K562 (cell line): ENCODE data around the gene CEBPA. TPM values are rescaled to one million over a fixed set of nuclear protein-coding genes. Genes with fewer than 3 reads are reported as not detected.

Experiments
- ATAC-seq: fragments of 200-7000 bp; cut with Tn5 transposase; 3 replicates; pipeline ENCODE4 v1.9.1; 2020; ENCODE audit warnings: moderate library complexity
- BruUV-seq: library from RNA; stranded (reverse); fragments of 400-500 nt; replicated peaks from 2 replicates; lab custom pipeline; 2021; lab: Mats Ljungman, UMichigan
- CTCF ChIA-PET: fragments of 300-600 bp; formaldehyde crosslinking; extraction: SDS; loops from one replicate; lab custom pipeline; 2021; ENCODE audit warnings: low intra/inter-chr PET ratio; lab: Yijun Ruan, JAX
- POLR2A ChIA-PET: fragments of 300-600, 350-650 bp; sonication (Branson Sonifier 250); formaldehyde crosslinking; extraction: SDS; loops from one replicate; lab custom pipeline; 2021; ENCODE audit warnings: antibody characterized with exemption, inconsistent platforms; lab: Yijun Ruan, JAX
- DNase-seq, 4 experiments: peaks; one replicate each; pipeline versions ENCODE4 v3.0.0 to v3.0.0-alpha.2; 2011 to 2018; ENCODE audit warnings: low spot score in 3 of 4, mixed read lengths in 3 of 4; ENCODE audit errors: extremely low read depth in 1 of 4
- FAIRE-seq: peaks from 2 replicates; lab custom pipeline; 2011; peaks lifted over from hg19 to GRCh38; lab: Jason Lieb, UNC
- H2AFZ ChIP-seq: 2 replicates; pipeline ENCODE4 v1.6.0; 2011; ENCODE audit warnings: low read depth, low read length, control low read depth, inconsistent platforms
- H3K27ac ChIP-seq: fragments of 200-600 bp; 3 replicates; pipeline ENCODE4 v1.8.0; 2011; ENCODE audit warnings: low read depth, mild to moderate bottlenecking, control low read depth, inconsistent platforms, low read length, moderate library complexity, mixed read lengths; ENCODE audit errors: extremely low read depth
- H3K27me3 ChIP-seq, 2 experiments: fragments of 300-600 bp in 1 of 2; 2 replicates in 1 of 2; 3 replicates in 1 of 2; pipeline versions ENCODE4 v1.6.0 to v1.8.0; 2011; ENCODE audit warnings: inconsistent platforms in 2 of 2, low read length in 2 of 2, mild to moderate bottlenecking in 1 of 2, mixed read lengths in 1 of 2, moderate library complexity in 1 of 2; ENCODE audit not compliant: control insufficient read depth in 2 of 2, insufficient read depth in 2 of 2
- H3K36me3 ChIP-seq: fragments of 300-600 bp; 3 replicates; pipeline ENCODE4 v1.8.0; 2011; ENCODE audit warnings: mild to moderate bottlenecking, low read length, inconsistent platforms; ENCODE audit not compliant: control insufficient read depth, insufficient read depth
- H3K4me1 ChIP-seq, 2 experiments: fragments of 200-600 bp in 1 of 2; replicated peaks in 1 of 2; 2 replicates in 1 of 2; 3 replicates in 1 of 2; pipeline versions ENCODE4 v1.5.1 to v1.8.0; 2011; ENCODE audit warnings: inconsistent platforms in 2 of 2, low read length in 2 of 2, mild to moderate bottlenecking in 1 of 2, mixed read lengths in 1 of 2, moderate library complexity in 1 of 2; ENCODE audit not compliant: control insufficient read depth in 2 of 2, insufficient read depth in 2 of 2
- H3K4me2 ChIP-seq: 2 replicates; pipeline ENCODE4 v1.6.1; 2011; ENCODE audit warnings: low read length, control low read depth, inconsistent platforms, mixed read lengths; ENCODE audit not compliant: insufficient read depth
- H3K4me3 ChIP-seq: fragments of 200-600 bp; sonication (generic), shearing (Covaris generic); 2 replicates; pipeline ENCODE4 v1.5.1; 2016; ENCODE audit warnings: control low read depth, inconsistent platforms
- H3K79me2 ChIP-seq: fragments of 200-600 bp; 3 replicates; pipeline ENCODE4 v1.8.0; 2011; ENCODE audit warnings: low read length, inconsistent platforms; ENCODE audit not compliant: control insufficient read depth, insufficient read depth
- H3K9ac ChIP-seq, 2 experiments: 2 replicates each; pipeline versions ENCODE4 v1.6.0 to v1.6.1; 2011; ENCODE audit warnings: low read depth in 2 of 2, low read length in 2 of 2, control low read depth in 1 of 2, inconsistent platforms in 1 of 2, mild to moderate bottlenecking in 1 of 2, mixed read lengths in 1 of 2; ENCODE audit not compliant: insufficient read depth in 1 of 2
- H3K9me1 ChIP-seq: one replicate; pipeline ENCODE4 v1.6.0; 2011; ENCODE audit warnings: inconsistent platforms, mild to moderate bottlenecking, low read length, moderate library complexity; ENCODE audit not compliant: control insufficient read depth, insufficient read depth
- H3K9me3 ChIP-seq: replicated peaks from 2 replicates; pipeline ENCODE4 v1.5.1; 2011; ENCODE audit warnings: low read depth, low read length, inconsistent platforms; ENCODE audit not compliant: control insufficient read depth, insufficient read depth
- H4K20me1 ChIP-seq: replicated peaks from 2 replicates; pipeline ENCODE4 v1.6.1; 2011; ENCODE audit warnings: low read length, inconsistent platforms, mixed read lengths; ENCODE audit not compliant: control insufficient read depth, insufficient read depth
- CLOCK ChIP-seq: fragments of 250-450 bp; sonication (Bioruptor Pico); IDR thresholded peaks from 2 replicates; pipeline ENCODE4 v1.4.0; 2020; ENCODE audit warnings: mild to moderate bottlenecking, moderate library complexity, borderline replicate concordance
- KLF16 ChIP-seq: IDR thresholded peaks from 2 replicates; pipeline ENCODE4 v1.6.1; 2016; ENCODE audit warnings: antibody characterized with exemption
- WGBS: fragments of 100-300 bp; shearing (Covaris generic); methylation state at CpG from one replicate; pipeline ENCODE4 v1.1.6; 2016; ENCODE audit warnings: low coverage, mixed read lengths; ENCODE audit not compliant: insufficient coverage; ENCODE audit errors: missing lambda C conversion rate; 5-methylcytosine and 5-hydroxymethylcytosine counted together
- in situ Hi-C: fragments of 300-500 bp; cut with MboI; formaldehyde crosslinking; loops from 4 replicates; pipeline ENCODE4 v1.15.0; 2018; ENCODE audit warnings: inconsistent platforms, mixed read lengths
- intact Hi-C: fragments of 100-400 bp; cut with micrococcal nuclease; formaldehyde crosslinking; loops from 2 replicates; pipeline ENCODE4 v1.14.2; 2022
- polyA plus RNA-seq, 8 experiments: library from polyadenylated mRNA; depleted of rRNA in 4 of 8; stranded (reverse) in 5 of 8; unstranded in 3 of 8; fragments of >200 nt; fragmentation: Nextera tagmentation in 2 of 8; fragmentation: Illumina TruSeq in 1 of 8; extraction: Ambion mirVana in 2 of 8; extraction: Trizol in 1 of 8; gene quantifications; 2 replicates each; pipeline versions ENCODE4 v1.2.1 to v1.2.3, GENCODE V29; 2011 to 2014; ENCODE audit warnings: inconsistent platforms in 1 of 8, missing spikeins in 1 of 8
- total RNA-seq, 7 experiments: library from RNA; depleted of rRNA in 6 of 7; stranded (reverse); fragments of >200 nt in 6 of 7; fragmentation: Illumina TruSeq in 2 of 7; extraction: Trizol in 2 of 7; gene quantifications; 2 replicates each; pipeline versions ENCODE4 v1.2.1 to v1.2.3, GENCODE V29; 2011 to 2021; ENCODE audit warnings: low replicate concordance in 1 of 7
- TF ChIP-seq, protein P1 (sequence below): fragments of 450-650 bp; formaldehyde crosslinking; IDR thresholded peaks from 2 replicates; pipeline ENCODE4 v1.4.0; 2020; ENCODE audit warnings: mild to moderate bottlenecking, moderate library complexity
- TF ChIP-seq, protein P2 (sequence below): sonication (generic); formaldehyde crosslinking; IDR thresholded peaks from 2 replicates; pipeline ENCODE4 v1.8.1; 2023; ENCODE audit warnings: missing genetic modification reagents, mild to moderate bottlenecking, borderline replicate concordance
- TF ChIP-seq, protein P3 (sequence below): fragments of 250-450 bp; sonication (Bioruptor Pico); IDR thresholded peaks from 2 replicates; pipeline ENCODE4 v1.8.0; 2022; ENCODE audit warnings: moderate library complexity, mild to moderate bottlenecking, inconsistent platforms

Gene CEBPA
- total and polyA plus RNA-seq, 9 of the 15 experiments (the other 6 are each of a cell fraction or from before 2014, with no cell fraction given): 0.03 to 0.59 (median 0.15) TPM; not detected in 2

GRCh38 chr19:33277434-33277833 is 24.9 kb downstream of the CEBPA start:
- Histone ChIP-seq H3K4me3 (no peak overlapping the region), H3K4me1 (peaks cover 3 to 37% of the 10 kb centered on the region in 2 experiments; a peak in 3 of 5 replicates), H3K79me2 (no peaks in the 10 kb centered on the region), H3K9me1 (no peaks in the 10 kb centered on the region), H3K27me3 (peaks cover 7 to 51% of the 10 kb centered on the region in 2 experiments; a peak in 4 of 5 replicates), H3K9me3 (no peaks in the 10 kb centered on the region; the same call in 1 of the 2 replicates), H3K36me3 (no peaks in the 10 kb centered on the region), H3K27ac (no peak overlapping the region), H3K9ac (no peak overlapping the region), H2AFZ (no peak overlapping the region), H4K20me1 (0 out of 2 replicates have a peak, but pooled peaks cover 3% of the 10 kb centered on the region), H3K4me2 (no peak overlapping the region)
- FAIRE-seq: no peak
- no peak for DNase-seq
- TF ChIP-seq, protein P1, sequence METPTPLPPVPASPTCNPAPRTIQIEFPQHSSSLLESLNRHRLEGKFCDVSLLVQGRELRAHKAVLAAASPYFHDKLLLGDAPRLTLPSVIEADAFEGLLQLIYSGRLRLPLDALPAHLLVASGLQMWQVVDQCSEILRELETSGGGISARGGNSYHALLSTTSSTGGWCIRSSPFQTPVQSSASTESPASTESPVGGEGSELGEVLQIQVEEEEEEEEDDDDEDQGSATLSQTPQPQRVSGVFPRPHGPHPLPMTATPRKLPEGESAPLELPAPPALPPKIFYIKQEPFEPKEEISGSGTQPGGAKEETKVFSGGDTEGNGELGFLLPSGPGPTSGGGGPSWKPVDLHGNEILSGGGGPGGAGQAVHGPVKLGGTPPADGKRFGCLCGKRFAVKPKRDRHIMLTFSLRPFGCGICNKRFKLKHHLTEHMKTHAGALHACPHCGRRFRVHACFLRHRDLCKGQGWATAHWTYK (CRISPR knock-in tag): no peak
- TF ChIP-seq, protein P2, sequence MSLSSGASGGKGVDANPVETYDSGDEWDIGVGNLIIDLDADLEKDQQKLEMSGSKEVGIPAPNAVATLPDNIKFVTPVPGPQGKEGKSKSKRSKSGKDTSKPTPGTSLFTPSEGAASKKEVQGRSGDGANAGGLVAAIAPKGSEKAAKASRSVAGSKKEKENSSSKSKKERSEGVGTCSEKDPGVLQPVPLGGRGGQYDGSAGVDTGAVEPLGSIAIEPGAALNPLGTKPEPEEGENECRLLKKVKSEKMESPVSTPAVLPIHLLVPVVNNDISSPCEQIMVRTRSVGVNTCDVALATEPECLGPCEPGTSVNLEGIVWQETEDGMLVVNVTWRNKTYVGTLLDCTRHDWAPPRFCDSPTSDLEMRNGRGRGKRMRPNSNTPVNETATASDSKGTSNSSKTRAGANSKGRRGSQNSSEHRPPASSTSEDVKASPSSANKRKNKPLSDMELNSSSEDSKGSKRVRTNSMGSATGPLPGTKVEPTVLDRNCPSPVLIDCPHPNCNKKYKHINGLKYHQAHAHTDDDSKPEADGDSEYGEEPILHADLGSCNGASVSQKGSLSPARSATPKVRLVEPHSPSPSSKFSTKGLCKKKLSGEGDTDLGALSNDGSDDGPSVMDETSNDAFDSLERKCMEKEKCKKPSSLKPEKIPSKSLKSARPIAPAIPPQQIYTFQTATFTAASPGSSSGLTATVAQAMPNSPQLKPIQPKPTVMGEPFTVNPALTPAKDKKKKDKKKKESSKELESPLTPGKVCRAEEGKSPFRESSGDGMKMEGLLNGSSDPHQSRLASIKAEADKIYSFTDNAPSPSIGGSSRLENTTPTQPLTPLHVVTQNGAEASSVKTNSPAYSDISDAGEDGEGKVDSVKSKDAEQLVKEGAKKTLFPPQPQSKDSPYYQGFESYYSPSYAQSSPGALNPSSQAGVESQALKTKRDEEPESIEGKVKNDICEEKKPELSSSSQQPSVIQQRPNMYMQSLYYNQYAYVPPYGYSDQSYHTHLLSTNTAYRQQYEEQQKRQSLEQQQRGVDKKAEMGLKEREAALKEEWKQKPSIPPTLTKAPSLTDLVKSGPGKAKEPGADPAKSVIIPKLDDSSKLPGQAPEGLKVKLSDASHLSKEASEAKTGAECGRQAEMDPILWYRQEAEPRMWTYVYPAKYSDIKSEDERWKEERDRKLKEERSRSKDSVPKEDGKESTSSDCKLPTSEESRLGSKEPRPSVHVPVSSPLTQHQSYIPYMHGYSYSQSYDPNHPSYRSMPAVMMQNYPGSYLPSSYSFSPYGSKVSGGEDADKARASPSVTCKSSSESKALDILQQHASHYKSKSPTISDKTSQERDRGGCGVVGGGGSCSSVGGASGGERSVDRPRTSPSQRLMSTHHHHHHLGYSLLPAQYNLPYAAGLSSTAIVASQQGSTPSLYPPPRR (CRISPR knock-in tag): no peak
- TF ChIP-seq, protein P3, sequence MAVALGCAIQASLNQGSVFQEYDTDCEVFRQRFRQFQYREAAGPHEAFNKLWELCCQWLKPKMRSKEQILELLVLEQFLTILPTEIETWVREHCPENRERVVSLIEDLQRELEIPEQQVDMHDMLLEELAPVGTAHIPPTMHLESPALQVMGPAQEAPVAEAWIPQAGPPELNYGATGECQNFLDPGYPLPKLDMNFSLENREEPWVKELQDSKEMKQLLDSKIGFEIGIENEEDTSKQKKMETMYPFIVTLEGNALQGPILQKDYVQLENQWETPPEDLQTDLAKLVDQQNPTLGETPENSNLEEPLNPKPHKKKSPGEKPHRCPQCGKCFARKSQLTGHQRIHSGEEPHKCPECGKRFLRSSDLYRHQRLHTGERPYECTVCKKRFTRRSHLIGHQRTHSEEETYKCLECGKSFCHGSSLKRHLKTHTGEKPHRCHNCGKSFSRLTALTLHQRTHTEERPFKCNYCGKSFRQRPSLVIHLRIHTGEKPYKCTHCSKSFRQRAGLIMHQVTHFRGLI (CRISPR knock-in tag): no peak
- TF ChIP-seq CLOCK (CRISPR knock-in tag): no peak
- no peak for TF ChIP-seq KLF16
- POLR2A ChIA-PET: interaction anchor here (0.6 to 0.8 kb wide), 3 partner anchors 12 to 84 kb away, joined by 3 read pairs; no protein-coding TSS in a partner anchor
- 19% methylated on average over 12 of the region's 12 CpGs for WGBS
- intact Hi-C loops: no loop called here
- in situ Hi-C loops: no loop called here
- ATAC-seq: no peak
- BruUV-seq: no TSS peak
- CTCF ChIA-PET: no interaction called here
